Suprapubic skin (tissue), 4 donors: ENCODE results near the gene MAD1L1. TPM values are rescaled to one million over a fixed set of nuclear protein-coding genes. Genes with fewer than 3 reads are reported as not detected.
"Not testable (repeated sequence)": the region's sequence is repeated elsewhere in the genome, so short reads cannot be mapped to it uniquely, and the experiment has no call there.

Source experiments
- DNase-seq, 2 donors: peaks; one replicate each; pipeline ENCODE4 v3.0.0-alpha.2; 2019; ENCODE audit warnings: low spot score in 2 of 2
- H3K27ac ChIP-seq: fragments of 200-600 bp; sonication (generic); one replicate; pipeline ENCODE4 v1.5.1; 2019
- H3K27me3 ChIP-seq: fragments of 200-600 bp; sonication (generic); one replicate; pipeline ENCODE4 v1.5.1; 2019
- H3K36me3 ChIP-seq: fragments of 200-600 bp; sonication (generic); one replicate; pipeline ENCODE4 v1.5.1; 2019
- H3K4me1 ChIP-seq: fragments of 200-600 bp; sonication (generic); one replicate; pipeline ENCODE4 v1.5.1; 2019
- H3K4me3 ChIP-seq: fragments of 200-600 bp; sonication (generic); one replicate; pipeline ENCODE4 v1.5.1; 2019; ENCODE audit warnings: mild to moderate bottlenecking
- H3K9me3 ChIP-seq: fragments of 200-600 bp; sonication (generic); one replicate; pipeline ENCODE4 v1.5.1; 2019
- CTCF ChIP-seq, 2 donors: fragments of 200-600 bp in 1 of 2; fragments of 450-650 bp in 1 of 2; sonication (generic) in 1 of 2; IDR thresholded peaks; one replicate each; pipeline ENCODE4 v1.5.1; 2016 to 2019; ENCODE audit warnings: antibody characterized with exemption in 2 of 2, mild to moderate bottlenecking in 1 of 2, moderate library complexity in 1 of 2
- EP300 ChIP-seq: sonication (generic); formaldehyde crosslinking; IDR thresholded peaks from one replicate; pipeline ENCODE4 v1.6.1; 2017; ENCODE audit warnings: antibody characterized with exemption
- POLR2A ChIP-seq, 2 donors: fragments of 450-650 bp; IDR thresholded peaks; one replicate each; pipeline ENCODE4 v1.6.1; 2017; ENCODE audit warnings: antibody characterized with exemption in 2 of 2, mild to moderate bottlenecking in 2 of 2, moderate library complexity in 2 of 2
- POLR2AphosphoS5 ChIP-seq, 3 donors: sonication (generic); formaldehyde crosslinking; IDR thresholded peaks; one replicate each; pipeline ENCODE4 v1.6.1; 2017; ENCODE audit warnings: antibody characterized with exemption in 3 of 3
- WGBS: methylation state at CpG from one replicate; pipeline ENCODE4 v1.1.5; 2018; 5-methylcytosine and 5-hydroxymethylcytosine counted together
- total RNA-seq, 4 donors: library from RNA; depleted of rRNA; stranded (reverse); fragments of >200 nt; gene quantifications; one replicate each; pipeline ENCODE4 v1.1.0, GENCODE V29; 2016

MAD1L1 gene
- total RNA-seq, 4 donors from 2014 or later, result 53.2 to 69.8 (median 62.2) TPM

- TF ChIP-seq POLR2A (IDR thresholded peaks at IDR 0.05), result no peak
- no peak for TF ChIP-seq CTCF (IDR thresholded peaks at IDR 0.05)
- no peak for TF ChIP-seq POLR2AphosphoS5 (IDR thresholded peaks at IDR 0.05)
- no peak for TF ChIP-seq EP300
- no peaks in the 10 kb centered on the region for H3K27me3 ChIP-seq
- no peak overlapping the region for H3K27ac ChIP-seq
- H3K4me3 ChIP-seq, result no peak overlapping the region
- H3K36me3 ChIP-seq, result peaks cover 19% of the 10 kb centered on the region
- DNase-seq, result peak in 1 of 2 donors; percentile 56
- H3K4me1 ChIP-seq, result no peaks in the 10 kb centered on the region
- WGBS, result 91% methylated on average over 25 of the region's 33 CpGs
- H3K9me3 ChIP-seq, result no peaks in the 10 kb centered on the region
Measured at GRCh38 chr7:1973321-1974251, 259.2 kb downstream of the MAD1L1 start.

DNA sequence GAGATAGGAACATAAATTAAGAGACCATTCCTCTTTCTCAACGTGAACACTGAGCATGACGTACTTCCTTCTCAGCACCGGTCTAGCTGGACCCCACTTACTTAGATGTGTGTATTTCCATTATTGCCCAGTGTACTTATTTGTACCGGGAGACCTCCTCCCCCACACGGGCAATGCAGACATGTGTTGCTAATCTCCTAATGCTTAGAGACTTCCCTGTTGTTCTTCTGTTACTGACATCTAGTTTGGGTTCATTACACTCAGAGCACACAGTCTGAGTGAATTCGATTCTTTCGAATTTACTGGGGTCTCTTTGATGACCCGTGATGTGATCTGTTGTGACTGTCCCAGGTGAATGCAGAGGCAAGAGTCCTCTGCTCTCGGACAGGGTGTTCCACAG is 260.0 kb downstream of the MAD1L1 start:
- no peaks in the 10 kb centered on the region for H3K27me3 ChIP-seq
- H3K4me1 ChIP-seq, result no peaks in the 10 kb centered on the region
- no peak for DNase-seq
- 83% methylated on average over 9 of the region's 9 CpGs for WGBS
- H3K9me3 ChIP-seq, result no peaks in the 10 kb centered on the region
- H3K36me3 ChIP-seq, result peaks cover 27% of the 10 kb centered on the region
- TF ChIP-seq POLR2A (IDR thresholded peaks at IDR 0.05), result no peak
- TF ChIP-seq POLR2AphosphoS5 (IDR thresholded peaks at IDR 0.05), result no peak
- TF ChIP-seq CTCF (IDR thresholded peaks at IDR 0.05), result no peak
- no peak for TF ChIP-seq EP300
- H3K27ac ChIP-seq, result no peak overlapping the region
- no peak overlapping the region for H3K4me3 ChIP-seq

DNA sequence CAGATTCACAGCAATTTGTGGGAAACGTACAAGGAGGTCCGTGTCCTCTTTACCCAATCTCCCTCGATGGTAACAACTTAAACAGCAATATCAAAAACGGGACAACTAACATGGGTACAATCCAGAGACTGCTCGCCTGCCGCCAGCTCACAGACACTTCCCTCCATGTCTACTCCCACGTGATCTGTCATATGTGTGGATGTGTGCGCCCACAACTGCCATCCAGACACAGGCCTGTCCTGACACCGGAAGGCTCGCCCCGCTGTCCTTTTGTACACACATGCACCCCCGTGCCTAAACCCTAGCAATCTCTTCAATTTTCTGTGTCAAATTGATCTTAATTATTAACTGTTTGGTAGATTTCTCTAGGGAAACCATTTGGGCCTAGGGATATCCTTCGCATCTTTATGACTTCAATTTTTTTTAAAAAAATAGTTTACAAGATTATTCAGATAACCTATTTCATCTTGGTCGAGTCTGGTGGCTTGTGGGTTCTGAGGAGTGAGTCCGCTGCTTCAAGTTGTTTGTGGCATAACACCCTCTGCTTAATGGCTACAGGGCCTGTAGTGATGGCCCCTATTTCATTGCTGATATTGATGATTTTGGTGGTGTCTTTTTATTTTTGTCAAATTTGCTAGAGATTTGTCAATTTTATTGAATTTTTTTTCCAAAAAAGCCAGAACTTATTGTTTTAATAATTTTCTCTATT is 260.6 kb downstream of the MAD1L1 start:
- Histone ChIP-seq H3K4me1 (no peaks in the 10 kb centered on the region), H3K36me3 (peaks cover 24% of the 10 kb centered on the region), H3K4me3 (no peak overlapping the region), H3K27me3 (no peaks in the 10 kb centered on the region), H3K27ac (no peak overlapping the region), H3K9me3 (no peaks in the 10 kb centered on the region)
- TF ChIP-seq EP300 (no peak), POLR2AphosphoS5 (IDR thresholded peaks at IDR 0.05) (no peak)
- DNase-seq, result peak in 1 of 2 donors; percentile 16
- 94% methylated on average over 15 of the region's 15 CpGs for WGBS

DNA sequence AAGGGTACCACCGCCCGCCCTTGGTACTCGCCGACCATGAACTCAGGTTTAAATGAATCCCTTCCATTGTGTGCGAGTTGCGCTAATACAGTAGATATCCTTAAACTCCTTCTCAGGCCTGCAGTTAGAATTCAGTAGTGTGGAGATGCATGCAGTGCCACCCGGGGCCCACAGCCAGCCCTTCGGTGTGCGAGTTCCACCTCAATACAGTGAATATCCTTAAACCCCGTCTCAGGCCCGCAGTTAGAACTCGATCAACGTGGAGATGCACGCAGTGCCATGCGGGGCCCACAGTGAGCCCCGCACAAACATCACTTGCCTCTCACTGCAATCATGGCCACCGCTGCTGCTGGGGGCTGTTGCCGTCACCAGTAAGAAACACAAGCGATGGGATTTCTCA is 261.9 kb downstream of the MAD1L1 start:
- Histone ChIP-seq H3K4me3 (no peak overlapping the region), H3K36me3 (peaks cover 14% of the 10 kb centered on the region), H3K4me1 (no peaks in the 10 kb centered on the region), H3K27me3 (no peaks in the 10 kb centered on the region), H3K27ac (no peak overlapping the region), H3K9me3 (no peaks in the 10 kb centered on the region)
- no peak for TF ChIP-seq POLR2AphosphoS5 (IDR thresholded peaks at IDR 0.05)
- TF ChIP-seq POLR2A (IDR thresholded peaks at IDR 0.05), result no peak
- TF ChIP-seq CTCF (IDR thresholded peaks at IDR 0.05), result no peak
- TF ChIP-seq EP300, result no peak
- no peak for DNase-seq
- WGBS, result 95% methylated on average over 19 of the region's 19 CpGs

DNA sequence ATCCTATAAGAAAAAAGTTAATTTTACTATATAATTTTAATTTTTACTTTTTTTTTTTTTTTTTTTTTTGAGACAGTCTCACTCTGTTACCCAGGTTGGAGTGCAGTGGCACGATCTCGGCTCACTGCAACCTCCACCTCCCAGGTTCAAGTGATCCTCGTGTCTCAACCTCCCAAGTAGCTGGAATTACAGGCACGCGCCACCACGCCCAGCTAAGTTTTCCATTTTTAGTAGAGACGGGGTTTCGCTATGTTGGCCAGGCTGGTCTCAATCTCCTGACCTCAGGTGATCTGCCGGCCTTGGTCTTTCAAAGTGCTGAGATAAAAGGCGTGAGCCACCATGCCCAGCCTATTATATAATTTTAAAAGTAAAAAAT is 262.5 kb downstream of the MAD1L1 start:
- H3K27ac ChIP-seq, H3K4me3 ChIP-seq, H3K4me1 ChIP-seq, H3K9me3 ChIP-seq, H3K27me3 ChIP-seq, H3K36me3 ChIP-seq: not testable (repeated sequence)
- 94% methylated on average over 10 of the region's 10 CpGs for WGBS
- DNase-seq, result peak in 1 of 2 donors; percentile 11
